22Rv1 (cell line): Measurements from ENCODE around the gene GRIP2.

Experiments used
- H3K27ac ChIP-seq: fragments of 450-650 bp; 2 replicates; pipeline ENCODE4 v1.5.1; 2017
- ZFX ChIP-seq: fragments of 450-650 bp; IDR thresholded peaks from 2 replicates; pipeline ENCODE4 v1.6.1; 2017; ENCODE audit warnings: antibody characterized with exemption, borderline replicate concordance
- TF ChIP-seq, protein P1 (sequence below): fragments of 450-650 bp; IDR thresholded peaks from 2 replicates; pipeline ENCODE4 v1.5.1; 2017; ENCODE audit warnings: mild to moderate bottlenecking

GRIP2 gene

DNA sequence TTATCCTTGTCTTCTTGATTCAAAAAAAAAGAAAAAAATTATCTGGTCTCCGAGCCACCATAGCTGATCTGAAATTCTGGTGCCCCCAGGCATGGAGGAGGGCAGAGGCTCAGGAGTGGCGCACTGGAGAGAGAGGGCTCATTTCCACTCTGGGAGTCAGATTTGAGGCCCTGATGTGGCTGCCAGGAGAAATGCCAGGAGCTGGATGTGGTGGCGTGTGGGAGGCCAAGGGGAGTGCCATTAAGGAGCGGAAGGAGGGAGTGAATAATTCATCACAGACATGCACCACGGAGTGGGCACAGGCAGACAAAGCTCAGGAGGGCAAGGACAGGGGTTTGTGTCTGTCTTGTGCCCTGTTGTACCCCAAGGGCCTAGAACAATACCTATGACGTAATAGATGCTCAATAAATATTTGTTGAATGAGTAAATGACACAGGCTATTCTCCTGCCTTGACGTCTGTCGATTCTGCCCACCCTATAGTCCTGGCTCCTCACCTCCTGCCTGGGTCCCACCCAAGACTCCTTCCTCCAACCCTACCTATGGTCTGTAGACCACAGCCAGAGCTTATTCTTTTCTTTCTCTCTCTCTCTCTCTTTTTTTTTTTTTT is 12.0 kb upstream of the GRIP2 start:
- TF ChIP-seq, protein P1, sequence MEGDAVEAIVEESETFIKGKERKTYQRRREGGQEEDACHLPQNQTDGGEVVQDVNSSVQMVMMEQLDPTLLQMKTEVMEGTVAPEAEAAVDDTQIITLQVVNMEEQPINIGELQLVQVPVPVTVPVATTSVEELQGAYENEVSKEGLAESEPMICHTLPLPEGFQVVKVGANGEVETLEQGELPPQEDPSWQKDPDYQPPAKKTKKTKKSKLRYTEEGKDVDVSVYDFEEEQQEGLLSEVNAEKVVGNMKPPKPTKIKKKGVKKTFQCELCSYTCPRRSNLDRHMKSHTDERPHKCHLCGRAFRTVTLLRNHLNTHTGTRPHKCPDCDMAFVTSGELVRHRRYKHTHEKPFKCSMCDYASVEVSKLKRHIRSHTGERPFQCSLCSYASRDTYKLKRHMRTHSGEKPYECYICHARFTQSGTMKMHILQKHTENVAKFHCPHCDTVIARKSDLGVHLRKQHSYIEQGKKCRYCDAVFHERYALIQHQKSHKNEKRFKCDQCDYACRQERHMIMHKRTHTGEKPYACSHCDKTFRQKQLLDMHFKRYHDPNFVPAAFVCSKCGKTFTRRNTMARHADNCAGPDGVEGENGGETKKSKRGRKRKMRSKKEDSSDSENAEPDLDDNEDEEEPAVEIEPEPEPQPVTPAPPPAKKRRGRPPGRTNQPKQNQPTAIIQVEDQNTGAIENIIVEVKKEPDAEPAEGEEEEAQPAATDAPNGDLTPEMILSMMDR, result no peak
- no peak for TF ChIP-seq ZFX
- no peak overlapping the region for H3K27ac ChIP-seq

DNA sequence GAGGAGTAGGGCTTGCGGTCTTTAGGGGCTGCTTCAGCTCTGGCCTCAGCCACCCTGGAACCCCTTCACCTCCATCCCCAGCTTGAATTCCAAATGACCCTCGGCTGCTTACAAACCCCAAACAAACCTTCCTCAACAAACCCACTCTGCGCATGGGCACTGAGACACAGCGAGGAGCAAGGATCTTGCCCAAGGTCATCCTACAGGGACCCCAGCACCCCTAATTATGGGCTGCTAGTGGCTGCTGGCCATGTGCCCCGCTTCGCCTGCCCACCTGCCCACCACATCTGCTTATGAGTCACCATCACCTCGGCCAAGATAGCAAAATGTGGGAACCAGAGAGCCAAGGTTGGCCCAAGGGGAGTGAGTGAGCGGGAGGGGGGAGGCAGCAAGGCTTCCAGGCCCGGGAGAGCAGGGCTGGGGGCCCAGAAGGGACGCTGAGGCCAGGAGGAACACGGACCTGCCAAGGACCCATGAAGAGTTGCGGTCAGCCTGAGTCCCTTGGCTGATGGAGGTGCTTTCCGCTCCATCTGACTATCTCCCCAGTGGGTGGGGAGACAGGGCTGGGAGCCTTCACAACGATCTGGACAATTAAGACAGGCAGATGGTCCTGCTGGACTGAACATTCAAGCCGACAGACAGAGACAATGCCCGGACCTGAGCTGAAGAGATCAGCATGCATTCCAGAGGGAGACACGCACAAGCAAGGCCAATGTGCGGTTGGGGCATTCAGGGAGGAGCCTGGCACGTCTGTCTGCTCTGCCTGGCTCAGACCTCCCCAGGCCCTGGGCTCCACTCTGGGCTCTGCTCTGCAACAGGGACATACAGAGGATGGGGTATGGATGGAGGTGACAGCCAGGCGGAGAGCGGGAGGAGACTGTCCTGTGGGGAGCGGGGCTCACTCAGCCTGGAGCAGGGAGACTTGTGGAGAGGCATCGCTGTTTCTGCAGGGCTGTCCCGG is 10.8 kb upstream of the GRIP2 start:
- no peak overlapping the region for H3K27ac ChIP-seq
- no peak for TF ChIP-seq ZFX
- TF ChIP-seq, protein P1, result no peak

DNA sequence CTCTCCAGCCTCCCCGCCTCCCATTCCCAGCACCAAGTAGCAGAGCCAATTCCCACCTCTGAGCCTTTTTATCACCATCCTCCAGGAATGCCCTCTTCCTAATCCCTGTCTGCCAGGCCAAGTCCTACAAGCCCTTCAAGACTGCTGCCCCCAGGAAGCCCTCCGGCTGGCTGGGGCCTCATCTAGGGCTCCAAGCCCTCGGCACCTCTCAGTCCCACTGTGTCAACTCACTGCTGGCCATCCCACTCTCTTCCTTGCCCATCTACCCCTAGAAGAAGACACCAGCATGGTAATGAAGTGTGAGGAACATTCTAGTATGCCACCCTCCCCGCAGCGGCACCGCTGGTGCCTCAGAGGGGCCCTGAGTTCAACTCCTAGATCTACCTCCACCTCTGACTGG is 10.0 kb upstream of the GRIP2 start:
- H3K27ac ChIP-seq, result no peak overlapping the region
- no peak for TF ChIP-seq ZFX

DNA sequence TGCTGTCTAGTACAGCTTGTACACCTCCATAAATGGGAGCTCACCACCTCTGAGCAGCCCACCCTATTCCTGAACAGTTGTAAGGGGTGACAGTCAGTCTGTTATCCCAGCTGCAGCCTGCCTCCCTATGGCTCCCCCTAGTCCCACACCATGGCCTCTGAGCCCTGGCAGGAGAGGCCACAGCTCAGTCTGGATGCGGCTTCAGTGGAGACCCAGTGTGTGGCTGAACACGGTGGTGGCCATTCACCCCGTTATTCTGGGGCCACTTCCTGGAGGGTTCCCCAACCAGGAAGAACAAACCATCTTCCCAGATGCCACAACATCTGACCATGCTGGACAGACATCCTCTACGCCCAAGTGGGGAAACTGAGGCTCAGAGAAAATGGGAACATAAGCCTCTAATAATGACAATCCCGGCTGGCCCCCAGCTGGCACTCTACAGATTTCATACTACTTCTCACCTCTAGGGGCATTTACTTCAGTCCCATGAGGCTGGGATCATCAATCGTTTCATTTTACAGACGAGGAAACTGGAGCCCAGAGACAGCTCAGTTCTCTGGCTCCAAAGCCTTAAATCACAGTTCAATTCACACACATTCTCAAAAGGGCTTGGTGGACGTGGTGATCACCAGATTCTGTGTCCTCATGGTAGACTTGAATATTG is 9.2 kb upstream of the GRIP2 start:
- H3K27ac ChIP-seq, result no peak overlapping the region
- no peak for TF ChIP-seq ZFX
- TF ChIP-seq, protein P1, result peak; percentile 50

DNA sequence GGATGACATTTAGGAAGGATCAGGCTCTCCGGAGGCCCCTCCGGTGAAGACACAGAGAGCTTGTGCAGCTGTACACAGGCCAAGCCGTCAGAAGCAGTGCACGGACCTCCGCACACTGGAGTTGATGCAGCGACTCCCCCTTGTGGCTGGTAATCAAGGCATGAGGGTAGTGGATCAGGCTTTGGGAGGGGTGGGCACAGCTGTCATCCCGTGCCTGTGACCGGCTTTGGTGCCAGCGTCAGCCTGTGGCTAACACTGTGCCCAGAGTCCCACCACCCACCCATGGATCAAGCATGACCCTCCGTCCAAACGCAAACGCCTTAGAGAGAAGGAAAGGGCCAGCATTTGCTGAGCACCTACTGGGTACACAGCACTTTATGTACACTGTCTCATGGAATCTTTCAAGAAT is 8.2 kb upstream of the GRIP2 start:
- no peak for TF ChIP-seq ZFX
- TF ChIP-seq, protein P1, result peak; percentile 84
- H3K27ac ChIP-seq, result no peak overlapping the region

DNA sequence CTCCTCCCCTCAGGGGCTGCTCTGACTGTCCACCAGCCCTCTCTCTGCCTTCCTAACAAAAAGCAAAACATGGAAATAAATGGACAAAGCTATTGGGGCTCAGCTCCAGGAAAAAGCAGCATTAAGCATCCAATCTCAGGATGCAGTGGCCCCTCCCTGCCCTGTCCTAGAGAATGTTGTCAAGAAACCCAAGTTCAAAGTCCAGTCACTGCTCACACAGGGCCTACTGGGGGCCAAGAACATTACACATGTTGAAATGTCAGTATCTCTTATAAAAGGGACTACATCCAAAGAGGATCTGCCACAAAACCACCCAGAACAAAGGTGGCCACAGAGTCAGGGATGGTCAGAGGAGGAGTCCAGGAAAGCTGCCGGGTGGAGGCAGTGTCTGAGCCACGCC is 7.6 kb upstream of the GRIP2 start:
- H3K27ac ChIP-seq, result no peak overlapping the region
- TF ChIP-seq, protein P1, result no peak
- TF ChIP-seq ZFX, result no peak

DNA sequence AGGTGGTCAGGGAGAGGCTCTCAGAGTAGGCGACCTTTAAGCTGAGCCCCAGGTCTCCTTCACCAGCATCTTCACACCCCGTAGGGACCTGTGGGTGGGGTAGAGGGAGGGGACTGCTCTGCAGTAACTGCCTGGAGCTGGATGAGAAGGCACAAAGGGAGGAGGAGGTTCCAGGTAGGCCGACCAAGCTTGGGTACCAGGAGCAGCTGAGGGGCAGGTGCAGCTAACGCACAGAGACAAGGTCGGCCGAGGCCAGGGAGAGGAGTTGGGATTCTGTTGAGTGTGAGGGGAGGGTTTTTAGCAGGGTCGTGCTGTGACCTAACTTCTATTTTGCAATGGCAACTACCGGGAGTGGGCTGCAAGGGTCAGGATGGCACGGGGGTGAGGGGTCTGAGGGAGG is 5.9 kb upstream of the GRIP2 start:
- no peak overlapping the region for H3K27ac ChIP-seq
- no peak for TF ChIP-seq ZFX
- TF ChIP-seq, protein P1, result no peak
